ENCODE results near the gene RASAL2.
"Not testable (repeated sequence)": the region's sequence is repeated elsewhere in the genome, so short reads cannot be mapped to it uniquely, and the experiment has no call there.

RASAL2 gene

DNA sequence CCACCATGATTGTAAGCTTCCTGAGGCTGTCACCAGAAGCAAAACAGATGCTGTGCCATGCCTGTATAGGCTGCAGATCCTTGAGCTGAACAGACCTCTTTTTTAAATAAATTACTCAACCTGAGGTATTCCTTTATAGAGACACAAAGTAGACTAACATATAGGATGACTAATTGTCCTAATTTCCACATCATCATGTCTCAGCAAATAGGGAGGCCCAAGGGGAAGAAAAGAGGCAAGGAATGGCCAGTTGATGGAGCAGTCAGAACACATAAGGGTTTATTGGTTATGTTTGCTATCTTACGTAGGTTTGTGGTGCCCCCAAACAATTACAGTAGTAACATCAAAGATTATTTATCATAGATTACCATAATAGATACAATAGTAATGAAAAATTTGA is 126.2 kb downstream of the RASAL2 start:
- H3K4me3 ChIP-seq (ENCODE audit: low read depth, low read length): no peak overlapping the region

DNA sequence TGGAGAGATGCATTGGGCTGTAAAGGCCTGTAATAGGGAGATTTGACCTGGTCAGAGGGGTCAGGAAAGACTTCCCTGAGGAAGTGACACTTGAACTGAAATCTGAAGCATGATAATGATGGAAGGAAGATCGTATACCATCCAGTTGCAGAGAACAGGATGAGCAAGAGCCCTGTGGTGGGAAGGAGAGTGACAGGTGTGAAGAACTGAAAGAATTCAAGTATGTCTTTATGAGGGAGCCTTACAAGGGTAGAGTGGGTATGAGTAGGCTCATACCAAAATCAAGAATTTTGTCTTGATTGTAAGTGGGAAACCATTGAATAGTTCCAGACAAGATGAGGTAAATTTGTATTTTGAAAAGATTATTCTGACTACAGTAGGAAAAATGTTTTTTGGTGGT is 129.4 kb downstream of the RASAL2 start:
- H3K4me3 ChIP-seq (ENCODE audit: low read depth, low read length): no peak overlapping the region

DNA sequence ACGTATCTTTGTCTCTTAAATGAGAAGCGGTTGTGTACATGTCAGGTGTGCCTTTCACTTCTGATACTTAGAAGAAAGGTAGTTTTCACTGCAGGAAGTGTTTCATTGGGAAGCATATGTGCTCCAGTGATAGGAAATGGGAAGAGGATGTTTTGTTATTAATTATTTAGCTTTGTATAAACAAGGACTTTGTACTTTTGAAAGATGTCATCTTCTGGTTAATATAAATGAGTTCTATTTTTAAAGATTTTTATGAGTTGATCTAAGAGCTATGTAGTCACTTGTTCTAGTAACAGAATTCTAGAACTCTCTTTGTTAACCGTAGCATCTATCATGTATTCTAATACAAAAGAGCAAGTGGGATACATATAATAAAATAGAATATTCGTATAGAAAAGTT is 130.5 kb downstream of the RASAL2 start:
- H3K4me3 ChIP-seq (ENCODE audit: low read depth, low read length): no peak overlapping the region

DNA sequence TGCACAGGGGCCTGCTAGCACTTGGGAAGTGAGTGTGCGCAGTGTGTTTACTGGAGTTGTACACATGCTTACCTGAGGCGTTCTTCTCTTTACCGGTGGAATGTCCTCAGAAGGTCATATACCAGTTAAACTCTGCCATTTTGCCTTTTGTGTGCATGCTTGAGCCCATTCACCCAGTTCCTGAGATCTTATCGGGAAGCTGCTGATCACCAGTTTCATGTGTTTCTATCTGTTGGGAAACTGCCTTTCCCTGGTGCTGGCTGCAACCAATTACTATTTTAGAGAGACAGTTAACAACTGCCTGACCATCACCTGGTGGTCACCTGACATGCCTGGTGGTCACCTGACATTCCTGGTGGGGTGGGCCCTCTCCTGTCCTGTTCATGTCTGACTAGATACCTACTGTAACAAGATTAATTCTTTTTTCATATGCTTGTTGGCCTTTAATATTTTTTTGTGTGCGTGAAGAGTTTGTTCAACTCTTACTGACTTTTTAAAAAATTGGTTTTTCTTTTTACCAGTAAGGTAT is 137.0 kb downstream of the RASAL2 start:
- no peak overlapping the region for H3K4me3 ChIP-seq (ENCODE audit: low read depth, low read length)

DNA sequence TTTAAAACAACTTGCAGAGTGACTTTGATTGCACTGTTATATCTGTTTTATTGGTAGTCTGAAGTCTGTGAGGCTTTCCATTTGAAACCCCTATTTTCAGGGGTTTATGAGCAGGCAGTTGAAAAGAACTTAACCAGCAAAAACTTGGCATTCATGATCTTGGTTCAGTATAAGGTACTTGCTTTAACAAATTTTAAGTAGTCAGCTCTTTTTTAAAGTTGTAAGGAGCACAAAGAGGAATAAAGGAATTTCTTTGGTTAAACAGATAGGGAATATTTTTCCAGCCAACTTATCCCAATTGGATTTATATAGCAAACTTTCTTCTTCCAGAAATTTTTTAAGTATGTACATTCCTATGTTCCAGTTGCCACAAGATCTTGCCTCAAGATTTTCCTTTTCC is 138.2 kb downstream of the RASAL2 start:
- no peak overlapping the region for H3K4me3 ChIP-seq (ENCODE audit: low read depth, low read length)

DNA sequence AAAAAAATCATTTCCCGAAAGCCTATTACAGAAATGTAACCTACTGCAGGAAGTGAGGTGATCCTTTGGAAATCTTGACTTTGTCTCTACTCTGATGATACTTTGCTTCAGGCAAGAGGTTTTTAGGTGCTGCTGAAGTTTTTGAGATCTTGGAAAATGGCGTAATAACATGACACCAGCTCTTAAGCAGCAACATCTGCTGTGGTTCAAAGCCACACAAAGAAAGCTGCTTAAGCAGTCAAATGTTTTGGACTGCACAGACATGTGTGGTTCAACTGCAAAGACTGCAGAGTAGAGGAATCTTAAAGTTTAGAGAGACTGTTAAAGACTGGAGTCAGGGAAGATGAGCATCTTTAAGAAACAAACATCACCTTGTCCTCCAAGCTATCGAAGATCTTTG is 139.0 kb downstream of the RASAL2 start:
- H3K4me3 ChIP-seq (ENCODE audit: low read depth, low read length): no peak overlapping the region

DNA sequence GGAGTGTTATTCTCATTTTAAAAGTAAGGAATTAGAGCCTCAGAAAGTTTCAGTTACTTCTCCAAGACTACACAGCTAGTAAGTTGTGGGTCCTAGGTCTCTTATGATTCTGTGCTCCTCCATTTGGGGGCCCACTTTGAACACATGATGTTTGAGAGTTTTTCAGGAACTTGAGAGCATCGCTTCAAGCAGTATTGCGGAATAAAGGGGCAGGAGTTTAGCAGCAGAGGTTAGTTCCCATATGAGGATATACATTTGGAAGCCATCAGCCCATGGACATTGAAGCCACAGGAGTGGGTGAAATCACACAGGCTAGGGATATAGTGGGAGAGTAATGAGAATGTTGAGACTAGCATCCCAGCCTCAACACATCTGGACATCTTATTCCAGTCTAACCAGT is 143.2 kb downstream of the RASAL2 start:
- H3K4me3 ChIP-seq (ENCODE audit: low read depth, low read length): no peak overlapping the region

DNA sequence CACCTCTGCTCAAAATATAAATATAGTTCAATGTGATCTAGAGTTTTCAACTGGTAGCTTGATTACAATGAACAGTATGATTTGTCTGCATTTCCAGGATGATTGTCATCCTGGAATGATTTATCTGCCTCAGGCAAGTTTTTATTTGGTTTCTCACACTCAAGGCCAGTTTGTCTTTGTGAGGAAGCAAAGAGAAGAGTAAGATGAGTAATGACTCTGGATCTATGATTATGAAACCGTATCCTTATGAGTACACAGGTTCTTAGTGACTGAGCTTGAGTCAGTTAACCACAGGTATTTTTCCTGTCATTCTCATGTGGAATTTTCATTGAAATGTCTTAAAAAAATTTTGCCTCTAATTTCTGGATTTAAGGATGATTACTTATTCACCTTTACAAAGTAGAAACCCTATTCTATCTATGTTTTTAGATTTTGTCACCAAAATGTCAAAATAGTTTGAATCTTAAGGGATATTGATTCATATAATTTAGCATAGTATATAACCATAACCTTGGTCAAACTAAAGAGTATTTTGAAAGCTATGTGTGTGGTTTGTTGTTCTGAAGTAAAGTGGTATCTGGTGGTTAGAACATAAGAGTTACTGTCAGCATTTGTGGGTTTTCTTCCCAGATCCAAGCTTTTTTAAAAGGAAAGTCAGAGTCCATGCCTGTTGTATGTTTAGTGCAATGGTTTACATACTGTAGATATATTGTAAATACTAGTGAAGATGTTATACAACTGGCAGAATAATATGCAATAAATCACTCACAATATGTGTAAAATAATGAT is 145.0 kb downstream of the RASAL2 start:
- no peak overlapping the region for H3K4me3 ChIP-seq (ENCODE audit: low read depth, low read length)

DNA sequence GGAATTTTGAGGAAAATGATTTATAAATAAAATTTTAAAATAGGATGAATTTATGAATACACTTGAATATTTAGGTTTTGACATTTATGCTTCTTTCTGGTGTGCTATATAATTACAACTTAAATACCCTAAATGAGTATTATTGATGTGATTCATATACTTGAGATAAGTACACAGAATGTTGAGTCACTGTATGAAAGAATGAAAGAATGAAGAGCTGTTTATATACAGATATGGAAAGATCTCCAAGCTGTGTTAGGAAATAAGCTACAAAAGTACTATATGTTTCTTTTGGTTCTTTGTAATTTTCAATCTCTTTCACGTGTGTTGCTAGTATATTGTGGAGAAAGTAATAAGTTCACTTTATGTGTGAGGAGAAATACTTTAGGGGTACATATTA is 147.2 kb downstream of the RASAL2 start:
- no peak overlapping the region for H3K4me3 ChIP-seq (ENCODE audit: low read depth, low read length)

DNA sequence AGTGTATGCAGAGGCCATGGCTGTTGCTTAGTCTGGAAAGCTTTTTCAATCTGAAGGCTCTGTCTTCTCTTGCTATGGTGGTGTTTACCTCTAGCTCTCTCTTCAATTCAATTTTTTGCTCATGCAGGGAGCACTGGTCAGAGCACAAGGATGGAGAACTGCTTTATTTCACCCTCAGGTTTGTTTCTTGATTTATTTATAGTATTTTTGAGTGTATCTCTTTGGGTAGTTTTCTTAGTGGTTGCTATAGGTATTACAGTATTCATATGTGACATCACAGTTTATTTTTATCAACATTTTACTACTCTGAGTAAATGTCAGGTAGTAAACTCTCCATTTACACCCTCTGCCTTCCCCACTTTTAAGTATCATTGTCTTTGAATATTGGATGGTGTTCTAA is 147.9 kb downstream of the RASAL2 start:
- no peak overlapping the region for H3K4me3 ChIP-seq (ENCODE audit: low read depth, low read length)

DNA sequence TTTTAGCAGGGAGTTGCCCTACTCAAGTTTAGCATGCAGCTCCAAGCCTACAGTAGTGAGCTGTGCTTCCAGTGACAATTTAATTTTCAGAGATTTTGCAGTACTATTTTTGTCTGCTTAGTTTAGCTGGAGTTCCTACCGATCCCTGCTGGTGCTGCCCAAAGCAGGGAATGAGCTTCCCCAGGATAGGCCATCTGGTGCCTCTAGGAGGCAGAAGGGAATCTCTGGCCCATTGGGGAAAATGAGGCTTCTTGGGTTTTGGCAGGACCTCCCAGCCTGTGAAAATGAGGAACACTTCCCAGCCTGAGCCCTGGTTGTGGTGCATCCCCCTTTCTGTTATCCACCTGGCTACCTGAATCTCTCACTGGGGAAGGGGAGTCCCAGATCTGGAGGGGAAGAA is 149.2 kb downstream of the RASAL2 start:
- H3K4me3 ChIP-seq (ENCODE audit: low read depth, low read length): no peak overlapping the region

DNA sequence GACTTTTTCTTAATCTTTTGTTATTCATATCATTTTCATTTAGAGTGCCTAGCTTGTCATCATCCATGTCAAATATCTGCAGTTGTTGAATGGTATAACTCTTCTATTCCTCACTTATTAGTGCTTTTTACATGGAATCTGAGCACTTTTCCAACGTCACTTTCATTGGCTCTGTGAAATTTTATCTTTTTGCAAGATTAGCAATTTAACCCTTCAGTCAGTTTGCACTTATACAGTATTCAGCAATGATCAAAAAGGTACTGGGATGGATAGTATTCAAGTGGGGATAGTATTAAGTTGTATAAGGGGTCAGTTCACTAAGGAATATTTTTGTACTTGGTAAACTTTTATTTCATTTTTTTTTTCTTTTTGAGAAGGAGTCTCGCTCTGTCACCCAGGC is 150.0 kb downstream of the RASAL2 start:
- H3K4me3 ChIP-seq (ENCODE audit: low read depth, low read length): no peak overlapping the region

DNA sequence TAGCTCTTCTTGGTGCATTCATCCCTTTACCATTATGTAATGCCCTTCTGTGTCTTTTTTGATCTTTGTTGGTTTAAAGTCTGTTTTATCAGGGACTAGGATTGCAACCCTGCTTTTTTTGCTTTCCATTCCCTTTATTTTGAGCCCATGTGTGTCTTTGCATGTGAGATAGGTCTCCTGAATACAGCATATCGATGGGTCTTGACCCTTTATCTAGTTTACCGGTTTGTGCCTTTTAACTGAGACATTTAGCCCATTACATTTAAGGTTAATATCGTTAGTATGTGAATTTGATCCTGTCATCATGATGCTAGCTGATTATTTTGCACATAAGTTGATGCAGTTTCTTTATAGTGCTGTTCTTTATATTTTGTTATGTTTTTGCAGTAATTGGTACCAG is 154.4 kb downstream of the RASAL2 start:
- H3K4me3 ChIP-seq (ENCODE audit: low read depth, low read length): not testable (repeated sequence)

DNA sequence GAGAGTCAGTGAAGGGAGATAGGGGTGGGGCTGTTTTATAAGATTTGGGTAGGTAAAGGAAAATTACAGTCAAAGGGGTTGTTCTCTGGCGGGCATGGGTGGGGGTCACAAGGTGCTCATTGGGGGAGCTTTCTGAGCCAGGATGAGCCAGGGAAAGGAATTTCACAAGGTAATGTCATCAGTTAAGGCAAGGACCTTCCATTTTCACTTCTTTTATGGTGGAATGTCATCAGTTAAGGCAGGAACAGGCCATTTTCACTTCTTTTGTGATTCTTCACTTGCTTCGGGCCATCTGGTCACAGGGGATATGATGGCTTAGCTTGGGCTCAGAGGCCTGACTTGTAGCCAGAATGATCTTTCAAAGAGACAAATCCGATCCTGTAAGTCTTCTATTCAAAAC is 159.7 kb downstream of the RASAL2 start:
- not testable (repeated sequence) for H3K4me3 ChIP-seq (ENCODE audit: low read depth, low read length)

DNA sequence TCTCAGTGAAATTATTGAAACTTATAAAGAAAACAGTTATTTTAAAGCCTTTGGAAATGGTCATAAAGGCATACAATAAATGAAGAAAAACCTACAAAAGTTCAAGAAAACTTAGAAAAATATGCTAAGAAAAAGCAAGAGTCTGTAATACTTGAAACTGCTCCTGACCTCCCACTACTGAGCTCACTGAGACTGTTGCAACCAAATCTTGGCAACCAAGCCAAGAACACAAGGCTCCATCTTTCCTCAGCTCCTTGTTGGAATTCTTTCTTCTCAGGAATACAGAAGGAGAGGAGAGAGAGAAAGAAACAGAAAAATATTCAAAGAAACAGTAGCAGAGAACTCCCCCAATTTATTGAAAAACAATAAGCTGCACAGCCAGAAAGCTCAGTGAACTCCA is 160.5 kb downstream of the RASAL2 start:
- H3K4me3 ChIP-seq (ENCODE audit: low read depth, low read length): no peak overlapping the region

DNA sequence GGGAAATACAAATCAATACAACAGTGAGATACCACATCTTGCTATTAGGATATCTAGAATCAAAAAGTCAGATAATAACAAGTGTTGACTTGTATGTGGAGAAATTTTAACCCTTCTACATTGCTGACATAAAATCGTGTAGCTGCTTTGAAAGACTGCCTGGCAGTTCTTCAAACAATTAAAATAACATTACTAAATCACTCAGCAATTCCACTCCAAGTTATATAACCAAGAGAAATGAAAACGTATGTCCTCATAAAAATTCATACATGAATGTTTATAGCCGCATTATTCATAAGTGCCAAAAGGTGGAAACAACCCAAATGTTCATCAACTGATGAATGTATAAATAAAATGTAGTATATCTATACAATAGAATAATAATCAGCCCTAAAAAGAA is 164.6 kb downstream of the RASAL2 start:
- no peak overlapping the region for H3K4me3 ChIP-seq (ENCODE audit: low read depth, low read length)

DNA sequence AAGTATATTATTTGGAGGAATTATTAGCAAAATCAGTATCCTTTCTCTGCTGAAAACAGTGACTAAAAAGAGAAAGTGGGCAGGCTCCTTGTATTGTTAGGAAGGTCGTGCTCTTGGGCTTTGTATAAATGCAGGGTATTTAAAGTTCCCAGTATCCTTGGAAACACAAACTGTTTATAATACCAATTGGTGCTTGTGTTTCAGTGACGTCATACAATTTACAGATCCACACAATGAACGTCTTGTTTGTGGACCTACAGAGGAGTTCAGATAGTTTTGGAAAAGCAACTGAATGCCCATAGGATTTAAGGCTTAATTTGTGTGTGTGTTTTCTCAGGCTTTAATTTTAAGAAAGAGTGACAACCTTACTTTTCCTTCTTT is 168.2 kb downstream of the RASAL2 start:
- no peak overlapping the region for H3K4me3 ChIP-seq (ENCODE audit: low read depth, low read length)

DNA sequence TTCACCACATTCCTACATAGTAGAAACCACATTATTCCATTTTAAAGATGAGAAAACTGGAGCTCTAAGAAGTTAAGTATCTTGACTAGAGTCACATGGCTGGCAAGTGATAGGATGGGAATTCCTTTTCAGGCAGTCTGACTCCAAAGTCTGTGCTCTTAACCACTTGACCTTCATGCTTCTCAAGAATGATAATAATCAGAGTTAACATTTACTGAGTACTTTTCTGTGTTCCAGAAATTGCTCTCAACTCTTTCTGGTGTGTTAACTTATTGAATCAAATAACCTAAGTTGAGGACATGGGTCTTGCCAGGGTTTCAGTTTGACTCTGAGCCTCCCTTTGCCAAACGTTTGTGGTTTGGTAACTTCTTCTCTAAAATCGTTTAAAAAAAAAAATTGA is 169.4 kb downstream of the RASAL2 start:
- no peak overlapping the region for H3K4me3 ChIP-seq (ENCODE audit: low read depth, low read length)

DNA sequence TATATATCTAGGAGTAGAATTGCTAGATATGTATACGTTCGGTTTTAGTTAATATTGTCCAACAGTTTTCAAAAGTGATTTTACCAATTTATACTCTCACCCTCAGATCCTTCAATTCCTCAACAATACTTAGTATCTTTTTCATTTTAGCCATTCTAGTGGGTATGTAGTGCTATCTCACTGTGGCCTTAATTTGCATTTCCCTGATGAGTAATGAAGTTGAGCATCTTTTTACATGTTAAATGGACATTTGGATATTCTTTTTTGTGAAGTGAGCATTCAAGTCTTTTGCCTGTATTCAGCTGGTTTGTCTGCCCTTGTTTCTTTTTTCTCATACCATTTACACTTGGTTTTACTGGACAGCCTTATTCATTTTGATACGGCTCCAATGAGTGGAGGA is 172.2 kb downstream of the RASAL2 start:
- no peak overlapping the region for H3K4me3 ChIP-seq (ENCODE audit: low read depth, low read length)

DNA sequence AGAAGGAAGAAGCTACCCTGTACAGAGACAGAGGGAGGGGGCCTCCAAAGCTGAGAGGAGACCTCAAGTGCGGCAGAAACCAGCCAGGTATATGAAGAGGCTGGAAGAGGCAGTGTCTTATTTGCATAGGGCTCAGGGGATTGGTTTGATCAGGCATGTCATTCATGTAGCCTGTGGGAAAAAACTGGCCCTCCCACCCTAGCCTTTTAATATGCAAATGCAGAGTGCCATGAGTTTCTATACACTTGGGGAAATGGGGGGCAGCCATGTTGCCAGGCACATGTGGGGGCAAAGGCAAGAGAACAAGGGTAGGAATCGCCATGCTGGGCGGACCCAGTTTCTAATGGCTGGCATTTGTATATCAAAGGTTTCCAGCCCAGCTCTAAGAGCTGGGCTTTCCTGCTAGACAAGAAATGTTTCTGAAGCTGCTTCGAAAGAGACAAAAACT is 172.7 kb downstream of the RASAL2 start:
- no peak overlapping the region for H3K4me3 ChIP-seq (ENCODE audit: low read depth, low read length)

DNA sequence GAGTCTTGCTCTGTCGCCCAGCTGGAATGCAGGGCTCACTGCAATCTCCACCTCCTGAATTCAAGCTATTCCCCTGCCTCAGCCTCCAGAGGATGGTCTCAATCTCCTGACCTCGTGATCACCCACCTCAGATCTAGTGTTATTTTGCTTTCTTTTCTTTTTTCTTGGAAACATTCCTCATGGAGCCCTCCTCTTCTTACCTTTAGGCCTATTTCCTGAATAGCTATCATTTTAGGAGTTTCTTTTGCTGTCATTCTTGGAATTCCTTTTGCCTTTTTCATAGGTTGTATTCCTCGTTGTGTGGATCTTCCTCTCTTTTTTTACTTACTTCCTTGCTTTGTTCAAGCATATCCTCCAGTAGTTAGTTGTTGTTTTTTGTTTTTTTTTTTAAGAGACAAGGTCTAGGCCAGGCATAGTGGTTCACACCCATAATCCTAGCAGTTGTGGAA is 173.8 kb downstream of the RASAL2 start:
- H3K4me3 ChIP-seq (ENCODE audit: low read depth, low read length): no peak overlapping the region

DNA sequence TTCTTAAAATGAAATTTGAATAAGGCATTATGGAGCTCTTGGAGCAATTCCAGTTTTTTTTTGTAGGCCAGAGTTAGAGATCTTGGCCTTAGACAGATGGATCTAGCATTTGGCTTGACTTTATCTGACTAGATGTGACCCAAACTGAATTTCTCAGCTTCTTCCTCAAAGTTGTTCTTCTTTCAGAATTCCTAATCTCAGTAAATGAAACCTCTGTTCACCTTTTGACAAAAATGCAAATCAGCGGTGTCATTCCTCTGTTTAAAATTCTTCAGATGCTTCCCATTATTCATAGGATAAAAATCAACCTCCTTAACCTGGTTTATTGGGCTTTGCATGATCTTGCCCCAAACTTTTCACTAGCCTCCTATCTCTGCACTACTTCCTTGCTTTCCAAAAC is 177.6 kb downstream of the RASAL2 start:
- no peak overlapping the region for H3K4me3 ChIP-seq (ENCODE audit: low read depth, low read length)
